Measurements from ENCODE around the gene SEMA4G.

Gene SEMA4G, protein sequence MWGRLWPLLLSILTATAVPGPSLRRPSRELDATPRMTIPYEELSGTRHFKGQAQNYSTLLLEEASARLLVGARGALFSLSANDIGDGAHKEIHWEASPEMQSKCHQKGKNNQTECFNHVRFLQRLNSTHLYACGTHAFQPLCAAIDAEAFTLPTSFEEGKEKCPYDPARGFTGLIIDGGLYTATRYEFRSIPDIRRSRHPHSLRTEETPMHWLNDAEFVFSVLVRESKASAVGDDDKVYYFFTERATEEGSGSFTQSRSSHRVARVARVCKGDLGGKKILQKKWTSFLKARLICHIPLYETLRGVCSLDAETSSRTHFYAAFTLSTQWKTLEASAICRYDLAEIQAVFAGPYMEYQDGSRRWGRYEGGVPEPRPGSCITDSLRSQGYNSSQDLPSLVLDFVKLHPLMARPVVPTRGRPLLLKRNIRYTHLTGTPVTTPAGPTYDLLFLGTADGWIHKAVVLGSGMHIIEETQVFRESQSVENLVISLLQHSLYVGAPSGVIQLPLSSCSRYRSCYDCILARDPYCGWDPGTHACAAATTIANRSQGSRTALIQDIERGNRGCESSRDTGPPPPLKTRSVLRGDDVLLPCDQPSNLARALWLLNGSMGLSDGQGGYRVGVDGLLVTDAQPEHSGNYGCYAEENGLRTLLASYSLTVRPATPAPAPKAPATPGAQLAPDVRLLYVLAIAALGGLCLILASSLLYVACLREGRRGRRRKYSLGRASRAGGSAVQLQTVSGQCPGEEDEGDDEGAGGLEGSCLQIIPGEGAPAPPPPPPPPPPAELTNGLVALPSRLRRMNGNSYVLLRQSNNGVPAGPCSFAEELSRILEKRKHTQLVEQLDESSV

GRCh38 chr10:100969187-100970075, at the start of gene SEMA4G:
SEMA4G (plus strand) TSS chr10:100969504; CDS start chr10:100972913, 3,409 bp downstream.
- no peak for DNase-seq

GRCh38 chr10:100923580-100923979, 45.7 kb upstream of the SEMA4G start:
- DNase-seq = no peak

- no peak for DNase-seq
These were observed 42.0 kb upstream of the SEMA4G start for GRCh38 chr10:100927266-100927665.

DNA sequence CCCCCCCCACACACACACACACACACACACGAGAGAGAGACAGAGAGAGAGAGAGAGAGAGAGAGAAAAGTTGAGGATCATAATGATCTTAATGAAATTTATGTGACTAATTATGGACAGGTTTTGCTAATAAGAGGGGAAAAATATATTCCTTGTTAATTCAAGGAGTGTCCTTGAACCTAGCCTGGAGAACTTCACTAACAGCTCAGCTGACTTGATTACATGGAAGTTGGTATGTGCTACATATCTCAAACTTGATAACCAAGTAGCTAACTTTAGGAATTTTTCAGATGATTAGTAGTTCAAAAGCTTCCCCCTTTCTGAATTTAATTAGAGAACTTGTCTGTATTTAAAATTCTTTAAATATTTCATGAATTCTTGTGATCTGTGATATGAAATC, 41.3 kb upstream of the SEMA4G start:
- DNase-seq = no peak

GRCh38 chr10:100930368-100930767, 38.9 kb upstream of the SEMA4G start:
- no peak for DNase-seq

GRCh38 chr10:100934084-100934659, 35.1 kb upstream of the SEMA4G start:
- no peak for DNase-seq

DNA sequence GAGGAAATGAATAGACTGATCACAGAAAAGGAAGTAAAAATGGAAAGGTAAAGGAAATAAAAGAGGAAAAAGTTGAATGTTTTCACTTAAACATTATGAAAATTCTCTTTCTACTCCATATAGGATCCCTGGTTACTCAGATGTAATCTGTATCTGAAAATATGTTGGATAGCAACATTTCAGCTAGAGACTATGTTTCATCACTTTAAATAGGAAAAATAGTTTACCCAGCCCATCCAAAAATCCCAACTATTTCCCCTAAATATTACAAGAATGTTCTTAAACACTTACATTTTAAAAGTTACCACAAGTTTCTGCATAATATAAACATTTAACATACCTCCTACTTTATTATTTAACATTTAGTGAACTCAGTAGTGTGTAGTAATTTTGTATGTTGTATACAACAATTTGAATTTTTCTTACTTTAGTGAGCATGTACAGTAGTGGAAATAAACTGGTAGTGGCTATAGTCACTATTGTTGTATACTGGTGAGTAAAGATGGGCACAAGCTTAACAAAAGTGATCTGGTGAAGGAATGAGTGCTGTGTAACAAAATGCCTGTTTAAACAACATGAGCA, 29.4 kb upstream of the SEMA4G start:
- DNase-seq = no peak

DNA sequence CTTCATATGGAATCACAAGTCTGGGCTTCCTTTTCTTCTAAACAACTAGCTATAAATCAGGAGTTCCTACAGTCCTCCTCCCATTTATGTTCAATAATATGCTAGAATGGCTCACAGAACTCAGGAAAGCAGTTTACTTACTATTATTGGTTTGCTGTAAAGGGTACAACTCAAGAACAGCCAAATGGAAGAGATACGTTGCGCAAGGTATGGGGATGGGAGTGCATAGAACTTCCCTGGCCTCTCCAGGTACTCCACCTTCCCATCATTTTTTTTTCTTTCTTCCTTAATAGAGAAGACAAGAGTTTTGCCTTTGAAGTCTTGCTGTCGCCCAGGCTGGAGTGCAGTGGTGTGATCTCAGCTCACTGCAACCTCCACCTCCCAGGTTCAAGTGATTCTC, 27.1 kb upstream of the SEMA4G start:
- DNase-seq = no peak

DNA sequence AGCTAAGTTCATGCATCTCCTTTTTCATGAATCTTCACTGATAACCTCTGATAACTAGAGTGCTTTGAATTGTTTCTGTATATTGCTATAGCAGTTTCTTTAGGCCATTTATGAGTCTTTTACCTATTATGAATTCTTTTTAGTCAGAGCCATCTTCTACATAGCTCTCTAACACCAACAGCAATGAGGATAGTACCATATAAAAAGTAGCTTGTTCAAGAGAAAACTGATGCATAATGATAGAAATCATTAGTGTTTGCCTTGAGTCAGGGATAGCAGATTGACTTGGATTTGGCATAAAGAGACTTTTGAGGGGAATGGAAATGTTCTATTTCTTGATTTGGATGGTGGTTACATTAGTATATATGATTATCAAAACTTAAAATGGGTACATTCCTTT, 25.8 kb upstream of the SEMA4G start:
- no peak for DNase-seq

DNA sequence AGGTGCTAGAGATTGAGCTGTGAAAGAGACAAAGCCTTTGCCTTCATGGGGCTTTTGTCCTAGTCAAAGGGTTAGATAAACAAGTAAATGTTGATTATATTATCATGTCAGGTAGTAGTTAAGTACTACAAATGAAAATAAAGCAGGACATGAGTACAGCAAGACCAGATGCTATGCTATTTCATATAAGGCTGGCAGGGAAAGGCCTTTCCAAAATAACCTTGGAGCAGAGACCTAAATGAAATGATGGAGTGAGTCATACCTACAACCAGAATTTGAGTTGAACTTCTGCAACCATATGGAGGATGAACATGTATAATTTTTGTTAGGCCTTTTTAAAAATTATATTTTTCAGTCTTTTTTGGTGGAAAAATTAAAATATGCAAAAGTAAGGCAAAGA, 23.6 kb upstream of the SEMA4G start:
- no peak for DNase-seq

- no peak for DNase-seq
These were observed 20.4 kb upstream of the SEMA4G start for GRCh38 chr10:100948916-100949315.

- DNase-seq = no peak
These were observed 9.1 kb upstream of the SEMA4G start for GRCh38 chr10:100960251-100960650.

GRCh38 chr10:100962351-100963080, 6.8 kb upstream of the SEMA4G start:
- DNase-seq = no peak

DNA sequence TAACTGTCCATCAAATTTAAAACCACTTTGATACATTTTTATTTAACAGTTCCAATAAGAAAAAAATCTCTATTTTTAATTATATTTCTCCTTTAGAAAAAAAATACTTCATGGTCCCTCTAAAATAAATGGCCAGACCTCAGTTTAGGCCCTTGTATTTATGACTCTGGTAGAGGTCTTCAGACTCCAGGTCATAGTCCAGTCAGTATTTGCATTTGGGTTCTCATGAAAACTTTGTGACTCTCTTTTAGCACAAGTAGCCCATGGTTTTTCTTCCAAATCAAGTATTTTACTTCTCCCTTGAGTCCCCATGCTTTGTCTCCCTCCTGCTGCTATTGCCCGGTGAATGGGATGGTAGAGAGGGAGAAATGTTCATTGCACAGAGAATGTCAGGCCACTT, 5.5 kb upstream of the SEMA4G start:
- no peak for DNase-seq

DNA sequence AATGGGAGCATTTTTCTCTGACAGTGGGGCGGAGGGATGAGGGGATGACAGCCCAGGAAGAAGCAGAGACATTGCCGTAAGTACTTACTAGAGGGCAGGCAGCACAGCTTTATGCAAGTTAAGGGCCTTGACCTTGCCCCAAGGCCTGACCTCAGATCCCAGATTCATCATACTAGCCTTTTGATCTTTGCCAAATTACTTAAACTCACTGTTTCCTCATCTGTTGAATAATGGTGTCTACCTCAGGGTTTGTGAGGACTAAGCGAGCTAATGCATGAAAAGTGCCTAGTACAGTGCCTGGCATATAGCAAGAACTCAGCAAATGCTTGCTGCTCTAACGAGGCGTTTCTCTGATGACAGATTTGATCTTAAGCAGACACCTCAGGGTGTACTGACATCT, 3.5 kb upstream of the SEMA4G start:
- no peak for DNase-seq

DNA sequence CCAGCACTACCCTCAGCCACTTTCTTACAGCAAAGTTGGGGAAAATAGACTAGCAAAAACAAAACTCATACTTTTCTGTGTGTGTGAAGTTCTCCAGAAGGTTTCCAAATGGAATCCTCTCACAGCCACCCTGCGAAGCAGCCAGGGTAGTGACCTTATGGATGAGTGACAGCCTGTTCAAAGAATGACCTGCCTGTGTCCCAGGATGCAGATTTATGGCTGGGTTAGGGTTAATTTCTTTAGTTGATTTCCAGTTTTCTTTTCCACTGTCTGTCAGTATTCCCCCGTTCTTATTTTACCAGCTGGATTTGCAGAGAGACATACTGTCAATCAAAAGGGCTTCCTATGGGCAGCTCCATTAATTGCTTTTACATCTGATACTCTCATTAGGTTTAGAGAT, 2.4 kb upstream of the SEMA4G start:
- no peak for DNase-seq

DNA sequence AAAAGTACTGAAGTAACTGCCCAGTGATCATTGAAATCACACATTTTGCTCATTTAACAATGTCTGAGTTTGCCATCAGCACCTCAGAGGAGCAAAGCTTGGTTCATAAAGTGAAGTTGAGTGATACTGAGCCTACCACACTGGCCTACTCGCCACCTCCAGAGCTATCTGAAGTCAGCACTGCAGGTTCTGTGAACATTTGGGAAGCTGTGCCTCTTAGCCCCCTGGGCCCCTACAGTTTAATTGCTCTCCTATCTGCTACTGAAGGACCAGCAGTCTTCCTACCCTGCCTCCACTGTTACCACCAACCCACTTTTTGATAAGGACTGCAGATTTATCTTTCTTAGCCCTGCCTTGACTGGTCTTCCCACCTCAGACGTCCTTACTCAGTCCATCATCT, 2.0 kb upstream of the SEMA4G start:
- DNase-seq = no peak

DNA sequence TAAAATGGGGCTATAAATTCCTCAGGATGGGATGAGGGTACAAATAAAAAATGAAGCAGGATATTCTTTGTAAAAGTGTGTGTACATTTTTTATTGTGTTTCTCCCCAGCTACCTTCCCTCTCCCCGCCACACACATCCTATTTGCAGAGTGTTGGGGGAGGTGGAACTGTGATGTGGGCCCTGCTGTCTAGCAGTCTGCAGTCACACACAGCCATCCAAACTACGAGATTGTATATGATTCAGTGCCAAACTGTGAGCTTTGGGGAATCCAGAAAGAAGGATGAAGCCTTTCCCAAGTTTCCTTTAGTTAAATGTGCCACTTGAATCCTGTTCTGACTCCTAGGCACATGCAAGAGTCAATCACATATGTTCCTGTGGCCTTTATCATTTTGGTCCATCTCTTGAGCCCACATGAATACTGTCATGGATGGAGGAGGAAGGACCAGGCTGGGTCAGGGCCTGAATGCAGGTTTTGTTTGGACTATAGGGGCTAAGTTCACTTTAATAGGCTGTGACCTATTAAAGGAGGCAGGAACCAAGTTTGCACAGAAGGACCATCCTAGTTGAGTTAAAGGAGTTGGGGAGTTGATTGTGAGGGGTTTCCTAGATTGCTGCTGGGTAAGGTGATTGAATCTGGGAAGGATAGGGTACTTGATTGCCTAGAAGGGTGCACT, 1.1 kb upstream of the SEMA4G start:
- no peak for DNase-seq

GRCh38 chr10:100968863-100969186, 479 bp upstream of the SEMA4G start:
- DNase-seq = no peak

DNA sequence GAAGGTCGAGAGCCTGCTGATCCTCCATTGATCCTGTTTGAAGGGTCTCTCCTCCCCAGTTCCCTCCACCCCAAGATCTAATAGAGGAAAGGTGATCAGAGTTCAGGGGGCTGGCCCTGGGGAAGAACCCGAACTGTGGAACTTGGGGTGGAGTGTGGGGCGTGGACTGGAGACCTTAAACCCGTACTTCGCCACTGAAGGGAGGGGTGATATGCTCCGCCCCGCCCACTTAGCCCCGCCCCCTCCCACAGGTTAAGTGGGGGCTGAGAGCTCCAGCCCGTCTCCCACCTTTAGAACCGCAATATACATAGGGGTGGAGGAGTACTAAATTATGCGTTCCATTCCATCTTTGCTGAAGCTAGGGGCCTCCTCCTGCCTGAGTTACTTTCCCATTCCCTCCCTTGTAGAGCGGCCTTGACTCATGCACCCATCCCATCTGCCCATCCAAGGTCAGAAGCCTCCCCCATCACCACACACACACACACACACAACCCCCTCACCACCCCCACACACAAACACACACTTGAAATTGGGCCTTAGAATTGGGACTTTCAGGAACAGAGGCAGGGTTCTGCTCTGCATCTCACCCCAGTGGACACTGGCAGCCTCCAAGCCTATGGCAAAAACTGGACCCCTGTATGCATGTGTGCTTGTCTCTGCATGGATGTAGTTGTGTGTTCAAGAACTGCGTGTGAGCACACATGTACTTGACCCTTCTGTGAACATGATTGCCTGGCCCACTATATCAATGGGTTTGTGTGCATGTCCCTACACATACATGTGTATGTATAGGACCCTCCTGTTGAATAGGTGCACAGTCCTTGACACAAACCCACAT, 991 bp downstream of the SEMA4G start:
- DNase-seq = no peak
